ENCODE results near the gene USP2.

The USP2 gene

GRCh38 chr11:119377961-119378667 lies 3.4 kb downstream of the USP2 start:
- H3K4me3 ChIP-seq (ENCODE audit: low read depth, low read length): no peak overlapping the region

- no peak overlapping the region for H3K4me3 ChIP-seq (ENCODE audit: low read depth, low read length)
These were observed 4.2 kb downstream of the USP2 start for GRCh38 chr11:119377112-119377901.

- H3K4me3 ChIP-seq (ENCODE audit: low read depth, low read length): no peak overlapping the region
These were observed 5.2 kb downstream of the USP2 start for GRCh38 chr11:119376197-119376847.

- no peak overlapping the region for H3K4me3 ChIP-seq (ENCODE audit: low read depth, low read length)
These were observed 5.9 kb downstream of the USP2 start for GRCh38 chr11:119375337-119376196.

- H3K4me3 ChIP-seq (ENCODE audit: low read depth, low read length): no peak overlapping the region
These were observed 6.7 kb downstream of the USP2 start for GRCh38 chr11:119374632-119375336.

GRCh38 chr11:119373921-119374631 lies 7.4 kb downstream of the USP2 start:
- H3K4me3 ChIP-seq (ENCODE audit: low read depth, low read length): no peak overlapping the region

- no peak overlapping the region for H3K4me3 ChIP-seq (ENCODE audit: low read depth, low read length)
These were observed 8.2 kb downstream of the USP2 start for GRCh38 chr11:119373059-119373920.

- H3K4me3 ChIP-seq (ENCODE audit: low read depth, low read length): no peak overlapping the region
These were observed 9.0 kb downstream of the USP2 start for GRCh38 chr11:119372260-119373058.

- no peak overlapping the region for H3K4me3 ChIP-seq (ENCODE audit: low read depth, low read length)
These were observed 9.7 kb downstream of the USP2 start for GRCh38 chr11:119371778-119372182.

- H3K4me3 ChIP-seq (ENCODE audit: low read depth, low read length): no peak overlapping the region
These were observed 10.4 kb downstream of the USP2 start for GRCh38 chr11:119371067-119371601.

GRCh38 chr11:119370486-119371046 lies 10.9 kb downstream of the USP2 start:
- H3K4me3 ChIP-seq (ENCODE audit: low read depth, low read length): no peak overlapping the region

GRCh38 chr11:119369132-119369925 lies 12.2 kb downstream of the USP2 start:
- no peak overlapping the region for H3K4me3 ChIP-seq (ENCODE audit: low read depth, low read length)

- no peak overlapping the region for H3K4me3 ChIP-seq (ENCODE audit: low read depth, low read length)
These were observed 13.1 kb downstream of the USP2 start for GRCh38 chr11:119368121-119369034.

- H3K4me3 ChIP-seq (ENCODE audit: low read depth, low read length): no peak overlapping the region
These were observed 13.8 kb downstream of the USP2 start for GRCh38 chr11:119367661-119368120.
